IMR-90 (cell line): Measurements from ENCODE around the gene ALDH3A2. TPM values are rescaled to one million over a fixed set of nuclear protein-coding genes. Genes with fewer than 3 reads are reported as not detected.

ENCODE experiments used
- ATAC-seq: fragments of 200-7000 bp; cut with Tn5 transposase; 2 replicates; pipeline ENCODE4 v1.9.1; 2020; ENCODE audit warnings: low read depth, mild to moderate bottlenecking, moderate library complexity
- BruUV-seq: library from RNA; stranded (reverse); fragments of 400-500 nt; replicated peaks from 2 replicates; lab custom pipeline; 2021; lab: Mats Ljungman, UMichigan
- CTCF ChIA-PET: fragments of 300-600 bp; formaldehyde crosslinking; extraction: SDS; loops from one replicate; lab custom pipeline; 2021; ENCODE audit warnings: antibody characterized with exemption; lab: Yijun Ruan, JAX
- POLR2A ChIA-PET: fragments of 300-600 bp; sonication (Branson Sonifier 250); formaldehyde crosslinking; loops from one replicate; lab custom pipeline; 2022; ENCODE audit warnings: antibody characterized with exemption; ENCODE audit not compliant: unreplicated experiment; lab: Charles Lee
- DNase-seq: peaks from one replicate; pipeline ENCODE4 v3.0.0; 2013
- H2AFZ ChIP-seq: replicated peaks from 2 replicates; pipeline ENCODE3; 2013; ENCODE audit warnings: low read length, mild to moderate bottlenecking; ENCODE audit not compliant: poor library complexity
- H2AK5ac ChIP-seq: 2 replicates; pipeline ENCODE4 v1.6.1; 2013; ENCODE audit warnings: low read depth, low read length, inconsistent platforms
- H2AK9ac ChIP-seq: replicated peaks from 2 replicates; pipeline ENCODE3; 2013; ENCODE audit warnings: mild to moderate bottlenecking, low read depth, low read length, moderate library complexity; ENCODE audit not compliant: poor library complexity
- H2BK120ac ChIP-seq: 2 replicates; pipeline ENCODE4 v1.6.1; 2013; ENCODE audit warnings: low read depth, low read length, inconsistent platforms
- H2BK15ac ChIP-seq: 3 replicates; pipeline ENCODE4 v1.6.1; 2013; ENCODE audit warnings: low read depth, low read length, inconsistent platforms
- H2BK20ac ChIP-seq: 2 replicates; pipeline ENCODE4 v1.6.1; 2013; ENCODE audit warnings: low read depth, mild to moderate bottlenecking, inconsistent platforms, low read length, moderate library complexity
- H2BK5ac ChIP-seq: 2 replicates; pipeline ENCODE4 v1.6.1; 2013; ENCODE audit warnings: mild to moderate bottlenecking, low read depth, low read length, inconsistent platforms; ENCODE audit not compliant: poor library complexity, severe bottlenecking
- H3K14ac ChIP-seq: replicated peaks from 2 replicates; pipeline ENCODE4 v1.6.1; 2013; ENCODE audit warnings: low read depth, low read length, inconsistent platforms
- H3K18ac ChIP-seq: 2 replicates; pipeline ENCODE4 v1.6.1; 2013; ENCODE audit warnings: low read depth, low read length, control low read depth
- H3K23ac ChIP-seq: 2 replicates; pipeline ENCODE4 v1.6.1; 2013; ENCODE audit warnings: low read depth, low read length, inconsistent platforms
- H3K27ac ChIP-seq: 2 replicates; pipeline ENCODE4 v1.5.1; 2013; ENCODE audit warnings: mild to moderate bottlenecking, control low read depth, low read length; ENCODE audit not compliant: insufficient read depth
- H3K27me3 ChIP-seq: 2 replicates; pipeline ENCODE4 v1.6.1; 2013; ENCODE audit warnings: low read length; ENCODE audit not compliant: control insufficient read depth, insufficient read depth
- H3K36me3 ChIP-seq: 2 replicates; pipeline ENCODE4 v1.6.1; 2013; ENCODE audit warnings: low read length, mixed read lengths; ENCODE audit not compliant: control insufficient read depth, insufficient read depth
- H3K4ac ChIP-seq: 2 replicates; pipeline ENCODE4 v1.6.1; 2013; ENCODE audit warnings: low read depth, low read length, inconsistent platforms
- H3K4me1 ChIP-seq: 2 replicates; pipeline ENCODE4 v1.6.1; 2013; ENCODE audit warnings: low read length, mixed read lengths; ENCODE audit not compliant: control insufficient read depth, insufficient read depth
- H3K4me2 ChIP-seq: 2 replicates; pipeline ENCODE4 v1.6.1; 2013; ENCODE audit warnings: low read depth, mild to moderate bottlenecking, control low read depth, low read length, moderate library complexity
- H3K4me3 ChIP-seq: 2 replicates; pipeline ENCODE4 v1.5.1; 2013; ENCODE audit warnings: low read depth, mild to moderate bottlenecking, control low read depth, low read length, moderate library complexity; ENCODE audit not compliant: insufficient read depth
- H3K56ac ChIP-seq: 2 replicates; pipeline ENCODE4 v1.6.1; 2013; ENCODE audit warnings: low read length, inconsistent platforms; ENCODE audit not compliant: insufficient read depth; ENCODE audit errors: extremely low read depth
- H3K79me1 ChIP-seq, 2 experiments: 2 replicates each; pipeline ENCODE4 v1.6.1; 2013; ENCODE audit warnings: low read length in 2 of 2, inconsistent platforms in 1 of 2, low read depth in 1 of 2
- H3K9ac ChIP-seq: 2 replicates; pipeline ENCODE4 v1.6.1; 2013; ENCODE audit warnings: low read depth, low read length, control low read depth
- H3K9me1 ChIP-seq: 2 replicates; pipeline ENCODE4 v1.6.1; 2013; ENCODE audit warnings: low read length, inconsistent platforms; ENCODE audit not compliant: insufficient read depth
- H3K9me3 ChIP-seq: 2 replicates; pipeline ENCODE4 v1.6.1; 2013; ENCODE audit warnings: low read length; ENCODE audit not compliant: control insufficient read depth, insufficient read depth
- H4K20me1 ChIP-seq: 2 replicates; pipeline ENCODE4 v1.6.1; 2013; ENCODE audit warnings: low read length, inconsistent platforms; ENCODE audit not compliant: insufficient read depth
- H4K5ac ChIP-seq: 2 replicates; pipeline ENCODE4 v1.6.1; 2013; ENCODE audit warnings: mild to moderate bottlenecking, low read depth, low read length, control low read depth
- H4K8ac ChIP-seq, 2 experiments: 2 replicates each; pipeline ENCODE4 v1.6.1; 2013; ENCODE audit warnings: low read depth in 2 of 2, low read length in 2 of 2, control low read depth in 1 of 2, inconsistent platforms in 1 of 2
- H4K91ac ChIP-seq: 2 replicates; pipeline ENCODE4 v1.6.1; 2013; ENCODE audit warnings: low read depth, low read length, inconsistent platforms; ENCODE audit not compliant: insufficient read depth
- CHD1 ChIP-seq: IDR thresholded peaks from 2 replicates; pipeline ENCODE4 v1.6.1; 2012; ENCODE audit warnings: low read depth, low read length, improper control_type of control experiment
- MAFK ChIP-seq: IDR thresholded peaks from 2 replicates; pipeline ENCODE4 v1.6.1; 2012; ENCODE audit warnings: low read depth, low read length, improper control_type of control experiment
- MAZ ChIP-seq: IDR thresholded peaks from 2 replicates; pipeline ENCODE4 v1.6.1; 2012; ENCODE audit warnings: low read depth, mild to moderate bottlenecking, low read length, improper control_type of control experiment, moderate library complexity, borderline replicate concordance
- NFE2L2 ChIP-seq: fragments of 150-350 bp; IDR thresholded peaks from 2 replicates; pipeline ENCODE4 v1.6.1; 2016; ENCODE audit warnings: low read depth, mild to moderate bottlenecking, low read length
- WGBS, 2 experiments: methylation state at CpG; one replicate each; pipeline versions ENCODE4 v1.1.5 to v1.1.7; 2013; ENCODE audit warnings: missing lambda C conversion rate in 2 of 2; ENCODE audit not compliant: insufficient read length in 1 of 2; ENCODE audit errors: extremely low coverage in 2 of 2; 5-methylcytosine and 5-hydroxymethylcytosine counted together
- dilution Hi-C: fragments of 300-500 bp; cut with HindIII; formaldehyde crosslinking; loops from one replicate; pipeline ENCODE4 v1.14.3; 2018; ENCODE audit warnings: low sequenced_read_pairs; ENCODE audit not compliant: unreplicated experiment
- in situ Hi-C: fragments of 300-500 bp; cut with MboI; formaldehyde crosslinking; loops from 3 replicates; pipeline ENCODE4 v1.14.3; 2019; ENCODE audit warnings: low sequenced_read_pairs, inconsistent platforms, mixed read lengths
- intact Hi-C: fragments of 100-400 bp; cut with micrococcal nuclease; formaldehyde crosslinking; loops from 2 replicates; pipeline ENCODE4 v1.10.0; 2022
- polyA plus RNA-seq, 3 experiments: library from polyadenylated mRNA; depleted of rRNA; stranded (reverse); fragments of >200 nt; gene quantifications; 2 replicates each; pipeline ENCODE4 v1.2.3, GENCODE V29; 2012; ENCODE audit warnings: low replicate concordance in 1 of 3
- total RNA-seq: library from RNA; depleted of rRNA; stranded (reverse); fragments of >200 nt; gene quantifications from 2 replicates; pipeline ENCODE4 v1.2.3, GENCODE V29; 2012

The ALDH3A2 gene
- total and polyA plus RNA-seq, 2 of the 4 experiments (the other 2 are of a cell fraction) = 4.0 to 7.9 TPM

DNA sequence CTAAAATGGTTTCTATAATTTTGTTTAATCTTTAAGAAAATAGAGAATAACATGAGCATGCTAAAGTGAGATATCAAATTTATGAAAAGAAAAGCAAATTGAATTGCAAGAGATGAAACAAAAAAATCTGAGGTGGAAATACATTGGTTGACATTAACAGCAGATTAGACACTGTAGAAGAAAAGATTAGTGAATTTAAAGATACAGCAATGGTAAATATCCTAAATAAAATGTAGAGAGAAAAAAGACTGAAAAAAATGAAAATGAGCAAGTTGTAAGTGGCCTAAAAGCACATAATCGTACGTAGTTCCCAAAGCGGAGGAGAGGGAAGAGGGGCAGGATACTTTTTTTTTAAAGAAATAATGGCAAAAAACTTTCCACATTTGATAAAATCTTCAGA is 30.5 kb upstream of the ALDH3A2 start:
- Histone ChIP-seq H3K79me1 (no peaks in the 10 kb centered on the region), H2AFZ (no peak overlapping the region), H4K91ac (no peak overlapping the region), H3K36me3 (no peaks in the 10 kb centered on the region), H2AK9ac (no peak overlapping the region), H3K27me3 (no peaks in the 10 kb centered on the region; the same call in 1 of the 2 replicates), H2AK5ac (no peak overlapping the region), H4K20me1 (no peaks in the 10 kb centered on the region), H3K4me1 (no peaks in the 10 kb centered on the region; the same call in 1 of the 2 replicates), H3K4ac (no peak overlapping the region), H2BK20ac (no peak overlapping the region), H2BK15ac (no peak overlapping the region), H3K9me1 (no peaks in the 10 kb centered on the region), H3K27ac (no peak overlapping the region), H2BK5ac (no peak overlapping the region), H3K9ac (no peak overlapping the region), H3K23ac (no peak overlapping the region), H3K18ac (no peak overlapping the region), H3K14ac (no peak overlapping the region), H4K5ac (no peak overlapping the region), H3K56ac (no peak overlapping the region), H2BK120ac (no peak overlapping the region), H3K4me2 (no peak overlapping the region), H3K4me3 (no peak overlapping the region), H3K9me3 (peaks cover 16% of the 10 kb centered on the region), H4K8ac (no peak overlapping the region)
- POLR2A ChIA-PET = no interaction called here
- BruUV-seq = no TSS peak
- in situ Hi-C loops = no loop called here
- TF ChIP-seq NFE2L2 = no peak
- no peak for TF ChIP-seq MAFK
- TF ChIP-seq CHD1 = no peak
- no peak for TF ChIP-seq MAZ
- WGBS, 2 experiments = no CpG with 5 or more reads among the region's 3 CpGs
- no peak for ATAC-seq
- dilution Hi-C loops = no loop called here
- DNase-seq = no peak
- intact Hi-C loops = no loop called here
- CTCF ChIA-PET = no interaction called here
